K562 (cell line): ENCODE results near the gene KAZN. TPM values are rescaled to one million over a fixed set of nuclear protein-coding genes. Genes with fewer than 3 reads are reported as not detected.

Experiments
- ADNP ChIP-seq: fragments of 200-800 bp; sonication (Bioruptor generic); IDR thresholded peaks from 2 replicates; pipeline ENCODE4 v1.6.1; 2016; ENCODE audit warnings: missing genetic modification characterization, missing compliant biosample characterization
- BACH1 ChIP-seq: fragments of 200-800 bp; sonication (Bioruptor generic); IDR thresholded peaks from 2 replicates; pipeline ENCODE4 v1.6.1; 2016; ENCODE audit warnings: missing genetic modification characterization, missing compliant biosample characterization
- CBX2 ChIP-seq: fragments of 200-600 bp; sonication (generic); IDR thresholded peaks from one replicate; pipeline ENCODE4 v1.6.1; 2012; ENCODE audit warnings: mild to moderate bottlenecking, low read length, inconsistent platforms; ENCODE audit not compliant: insufficient read depth, poor library complexity, severe bottlenecking
- CHD2 ChIP-seq: IDR thresholded peaks from 2 replicates; pipeline ENCODE4 v1.6.1; 2011; ENCODE audit warnings: low read depth, low read length
- GATA2 ChIP-seq: sonication (generic); formaldehyde crosslinking; IDR thresholded peaks from 2 replicates; pipeline ENCODE4 v1.4.0; 2020; ENCODE audit warnings: mild to moderate bottlenecking, missing genetic modification reagents
- GATAD2A ChIP-seq: fragments of 450-650 bp; IDR thresholded peaks from 2 replicates; pipeline ENCODE4 v1.6.1; 2017
- HNRNPH1 ChIP-seq: fragments of 200-400 bp; formaldehyde crosslinking; optimal IDR thresholded peaks from 2 replicates; pipeline ENCODE3; 2017; ENCODE audit warnings: low read depth, mild to moderate bottlenecking, low read length, moderate library complexity
- KLF13 ChIP-seq: fragments of 450-650 bp; IDR thresholded peaks from 2 replicates; pipeline ENCODE4 v1.6.1; 2016; ENCODE audit warnings: missing genetic modification characterization, low read depth, mild to moderate bottlenecking, missing compliant biosample characterization, moderate library complexity, borderline replicate concordance
- LEF1 ChIP-seq: fragments of 450-650 bp; IDR thresholded peaks from 2 replicates; pipeline ENCODE4 v1.6.1; 2016; ENCODE audit warnings: mild to moderate bottlenecking
- MAFF ChIP-seq: IDR thresholded peaks from 2 replicates; pipeline ENCODE4 v1.6.1; 2012; ENCODE audit warnings: low read length, improper control_type of control experiment
- NCOR1 ChIP-seq: fragments of 450-650 bp; IDR thresholded peaks from 2 replicates; pipeline ENCODE4 v1.6.1; 2016; ENCODE audit warnings: mild to moderate bottlenecking, moderate library complexity
- NFE2L1 ChIP-seq: fragments of 450-650 bp; IDR thresholded peaks from 2 replicates; pipeline ENCODE4 v1.6.1; 2016; ENCODE audit warnings: missing genetic modification characterization, low read depth, mild to moderate bottlenecking, missing compliant biosample characterization, moderate library complexity, borderline replicate concordance
- POLR2G ChIP-seq: fragments of 200-400 bp; formaldehyde crosslinking; IDR thresholded peaks from 2 replicates; pipeline ENCODE4 v1.6.1; 2017; ENCODE audit warnings: low read depth, mild to moderate bottlenecking, antibody characterized with exemption, low read length, moderate library complexity
- RFX1 ChIP-seq: fragments of 450-650 bp; IDR thresholded peaks from 2 replicates; pipeline ENCODE4 v1.6.1; 2016; ENCODE audit warnings: mild to moderate bottlenecking, moderate library complexity
- SMARCA5 ChIP-seq: fragments of 450-650 bp; IDR thresholded peaks from 2 replicates; pipeline ENCODE4 v1.6.1; 2016
- SRSF7 ChIP-seq: fragments of 200-400 bp; formaldehyde crosslinking; optimal IDR thresholded peaks from 2 replicates; pipeline ENCODE3; 2017; ENCODE audit warnings: mild to moderate bottlenecking, low read depth, low read length
- TAL1 ChIP-seq: fragments of 450-650 bp; IDR thresholded peaks from 2 replicates; pipeline ENCODE4 v1.6.1; 2016; ENCODE audit warnings: mild to moderate bottlenecking
- TRIM24 ChIP-seq, 2 experiments: fragments of 450-650 bp; IDR thresholded peaks; 2 replicates each; pipeline ENCODE4 v1.6.1; 2016
- ZBTB1 ChIP-seq: sonication (generic); formaldehyde crosslinking; IDR thresholded peaks from 2 replicates; pipeline ENCODE4 v1.8.1; 2023; ENCODE audit warnings: missing genetic modification reagents, low read depth, mild to moderate bottlenecking, borderline replicate concordance
- ZBTB43 ChIP-seq: sonication (generic); formaldehyde crosslinking; IDR thresholded peaks from 2 replicates; pipeline ENCODE4 v1.8.0; 2023; ENCODE audit warnings: mild to moderate bottlenecking, missing genetic modification reagents
- ZBTB8A ChIP-seq: fragments of 450-650 bp; IDR thresholded peaks from 2 replicates; pipeline ENCODE4 v1.6.1; 2018; ENCODE audit warnings: mild to moderate bottlenecking, moderate library complexity; ENCODE audit not compliant: partially characterized antibody
- ZNF592 ChIP-seq: fragments of 450-650 bp; IDR thresholded peaks from 2 replicates; pipeline ENCODE4 v1.6.1; 2017; ENCODE audit warnings: antibody characterized with exemption, mild to moderate bottlenecking
- ZSCAN29 ChIP-seq: fragments of 450-650 bp; IDR thresholded peaks from 2 replicates; pipeline ENCODE4 v1.6.1; 2017
- polyA plus RNA-seq, 8 experiments: library from polyadenylated mRNA; depleted of rRNA in 4 of 8; stranded (reverse) in 5 of 8; unstranded in 3 of 8; fragments of >200 nt; fragmentation: Nextera tagmentation in 2 of 8; fragmentation: Illumina TruSeq in 1 of 8; extraction: Ambion mirVana in 2 of 8; extraction: Trizol in 1 of 8; gene quantifications; 2 replicates each; pipeline versions ENCODE4 v1.2.1 to v1.2.3, GENCODE V29; 2011 to 2014; ENCODE audit warnings: inconsistent platforms in 1 of 8, missing spikeins in 1 of 8
- total RNA-seq, 7 experiments: library from RNA; depleted of rRNA in 6 of 7; stranded (reverse); fragments of >200 nt in 6 of 7; fragmentation: Illumina TruSeq in 2 of 7; extraction: Trizol in 2 of 7; gene quantifications; 2 replicates each; pipeline versions ENCODE4 v1.2.1 to v1.2.3, GENCODE V29; 2011 to 2021; ENCODE audit warnings: low replicate concordance in 1 of 7

Gene KAZN
- total and polyA plus RNA-seq, 9 of the 15 experiments (the other 6 are each of a cell fraction or from before 2014, with no cell fraction given): 2.1 to 21.6 (median 5.4) TPM

GRCh38 chr1:14782741-14783591 lies 184.5 kb downstream of the KAZN start (continued):
- no peak for TF ChIP-seq ADNP (tag)
- peak; percentile 33 to 59; a peak in 2 of 4 replicates for TF ChIP-seq TRIM24 (IDR thresholded peaks at IDR 0.05)
- TF ChIP-seq NFE2L1 (tag): no peak
- no peak for TF ChIP-seq ZBTB43 (CRISPR knock-in tag)
- peak; percentile 74 for TF ChIP-seq TAL1
- TF ChIP-seq MAFF: no peak
- no peak for TF ChIP-seq CBX2
- no peak for TF ChIP-seq ZBTB1 (CRISPR knock-in tag)
- no peak for TF ChIP-seq GATAD2A
- no peak for TF ChIP-seq POLR2G
- peak; percentile 72 for TF ChIP-seq NCOR1
- TF ChIP-seq BACH1 (tag): no peak
- no peak for TF ChIP-seq ZBTB8A
- no peak for TF ChIP-seq HNRNPH1
- peak; percentile 60; the same call in 1 of the 2 replicates for TF ChIP-seq GATA2 (CRISPR knock-in tag)
- TF ChIP-seq LEF1: peak; percentile 61
- TF ChIP-seq KLF13 (tag): no peak
- peak; percentile 90 for TF ChIP-seq ZNF592
- TF ChIP-seq ZSCAN29: no peak
- peak; percentile 71; the same call in 1 of the 2 replicates for TF ChIP-seq SMARCA5
- peak; percentile 72 for TF ChIP-seq CHD2
- peak; percentile 32 for TF ChIP-seq RFX1
- TF ChIP-seq SRSF7: no peak
